Measurements from ENCODE around the gene OSBPL10. TPM values are rescaled to one million over a fixed set of nuclear protein-coding genes. Genes with fewer than 3 reads are reported as not detected.
A peak's percentile ranks its signal among the peaks of the same experiment; 100 is the strongest.

OSBPL10 gene
- total and polyA plus RNA-seq, 5 donors from 2014 or later, result 0.14 to 1.8 (median 0.21) TPM; not detected in 2

DNA sequence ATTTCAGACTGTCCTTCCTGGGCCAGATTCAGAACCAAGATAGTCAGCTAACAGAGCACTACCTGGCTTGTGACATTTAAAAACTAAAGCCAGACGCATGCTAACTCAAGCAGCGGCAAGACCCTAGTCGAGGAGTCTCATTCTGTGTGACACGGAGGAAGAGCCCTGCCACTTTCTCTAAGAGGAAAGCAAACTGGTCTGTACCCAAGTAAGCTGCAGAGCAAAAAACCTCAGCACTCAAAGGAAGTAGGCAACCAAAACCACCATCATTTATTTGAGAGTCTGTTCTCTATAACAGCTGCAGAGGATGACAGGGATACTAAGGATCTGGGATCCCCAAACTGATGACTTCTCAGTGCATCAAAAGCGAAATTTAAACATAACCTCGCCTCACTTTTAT is 152.1 kb downstream of the OSBPL10 start:
- ATAC-seq (ENCODE audit: low read depth in 2 of 2) (peak in 1 of 2 donors; percentile 52), DNase-seq (no peak)
- Mint-ChIP-seq H3K9me3 (peaks cover 0 to 2% (median 0%) of the 10 kb centered on the region in 7 donors), H3K4me1 (peaks cover 0 to 21% (median under 1%) of the 10 kb centered on the region in 4 donors), H3K36me3 (no peaks in the 10 kb centered on the region), H3K27me3 (no peaks in the 10 kb centered on the region), H3K4me3 (peak overlapping the region in 1 of 4 donors; percentile 60), H3K27ac (peak overlapping the region in 1 of 3 donors; percentile 66)
- H3K4me3 ChIP-seq (ENCODE audit: low read depth, low read length), result no peak overlapping the region
- no peaks in the 10 kb centered on the region for H3K9me3 ChIP-seq (ENCODE audit: control insufficient read depth in 2 of 2, low read length in 2 of 2)
- no peaks in the 10 kb centered on the region for H3K36me3 ChIP-seq (ENCODE audit: control insufficient read depth, insufficient read depth, low read length)
- no peaks in the 10 kb centered on the region for H3K4me1 ChIP-seq (ENCODE audit: control insufficient read depth, insufficient read depth, low read length, poor library complexity, severe bottlenecking)
- H3K27ac ChIP-seq (ENCODE audit: insufficient read depth, low read length, poor library complexity, severe bottlenecking), result no peak overlapping the region
- peaks cover 3% of the 10 kb centered on the region for H3K27me3 ChIP-seq (ENCODE audit: control insufficient read depth, insufficient read depth, low read length)

DNA sequence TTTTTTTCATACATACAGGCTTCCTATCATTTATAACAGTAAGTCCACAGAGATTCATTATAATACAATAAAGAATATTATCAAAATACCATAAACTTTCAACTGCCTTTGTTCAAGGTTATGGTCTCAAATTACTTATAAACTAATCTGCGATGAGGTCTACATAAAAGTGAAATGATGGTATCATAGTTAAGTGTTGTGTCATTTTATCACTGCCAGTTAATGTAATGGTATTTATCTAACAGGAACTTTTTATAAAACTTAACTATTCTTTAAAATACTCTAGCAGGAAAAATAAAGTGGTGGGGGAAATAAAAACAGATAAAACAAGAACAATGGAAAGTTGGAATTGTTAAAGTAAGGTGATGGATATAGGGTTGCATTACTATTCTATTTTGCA is 153.1 kb downstream of the OSBPL10 start:
- H3K9me3 Mint-ChIP-seq, result peaks cover 0 to 4% (median 0%) of the 10 kb centered on the region in 7 donors
- Histone ChIP-seq H3K27ac (ENCODE audit: insufficient read depth, low read length, poor library complexity, severe bottlenecking) (no peak overlapping the region), H3K9me3 (ENCODE audit: control insufficient read depth in 2 of 2, low read length in 2 of 2) (no peaks in the 10 kb centered on the region), H3K27me3 (ENCODE audit: control insufficient read depth, insufficient read depth, low read length) (peaks cover 3% of the 10 kb centered on the region), H3K4me1 (ENCODE audit: control insufficient read depth, insufficient read depth, low read length, poor library complexity, severe bottlenecking) (no peaks in the 10 kb centered on the region), H3K36me3 (ENCODE audit: control insufficient read depth, insufficient read depth, low read length) (no peaks in the 10 kb centered on the region), H3K4me3 (ENCODE audit: low read depth, low read length) (no peak overlapping the region)
- H3K36me3 Mint-ChIP-seq, result no peaks in the 10 kb centered on the region
- H3K4me1 Mint-ChIP-seq, result peaks cover 0 to 21% (median under 1%) of the 10 kb centered on the region in 4 donors
- DNase-seq (no peak), ATAC-seq (ENCODE audit: low read depth in 2 of 2) (no peak)
- H3K27ac Mint-ChIP-seq, result no peak overlapping the region
- no peak overlapping the region for H3K4me3 Mint-ChIP-seq
- H3K27me3 Mint-ChIP-seq, result no peaks in the 10 kb centered on the region

- H3K9me3 ChIP-seq (ENCODE audit: control insufficient read depth in 2 of 2, low read length in 2 of 2), result no peaks in the 10 kb centered on the region
- H3K36me3 Mint-ChIP-seq, result no peaks in the 10 kb centered on the region
- no peaks in the 10 kb centered on the region for H3K27me3 ChIP-seq (ENCODE audit: control insufficient read depth, insufficient read depth, low read length)
- no peaks in the 10 kb centered on the region for H3K4me1 ChIP-seq (ENCODE audit: control insufficient read depth, insufficient read depth, low read length, poor library complexity, severe bottlenecking)
- no peak for DNase-seq
- H3K9me3 Mint-ChIP-seq, result peaks cover 0 to 2% (median 0%) of the 10 kb centered on the region in 7 donors
- H3K27ac Mint-ChIP-seq, result no peak overlapping the region
- H3K27me3 Mint-ChIP-seq, result no peaks in the 10 kb centered on the region
- no peak overlapping the region for H3K27ac ChIP-seq (ENCODE audit: insufficient read depth, low read length, poor library complexity, severe bottlenecking)
- no peak for ATAC-seq (ENCODE audit: low read depth in 2 of 2)
- H3K4me1 Mint-ChIP-seq, result peaks cover 0 to 2% (median 0%) of the 10 kb centered on the region in 4 donors
- H3K36me3 ChIP-seq (ENCODE audit: control insufficient read depth, insufficient read depth, low read length), result no peaks in the 10 kb centered on the region
- no peak overlapping the region for H3K4me3 Mint-ChIP-seq
- H3K4me3 ChIP-seq (ENCODE audit: low read depth, low read length), result no peak overlapping the region
Measured at GRCh38 chr3:31823184-31823583, 157.9 kb downstream of the OSBPL10 start.

DNA sequence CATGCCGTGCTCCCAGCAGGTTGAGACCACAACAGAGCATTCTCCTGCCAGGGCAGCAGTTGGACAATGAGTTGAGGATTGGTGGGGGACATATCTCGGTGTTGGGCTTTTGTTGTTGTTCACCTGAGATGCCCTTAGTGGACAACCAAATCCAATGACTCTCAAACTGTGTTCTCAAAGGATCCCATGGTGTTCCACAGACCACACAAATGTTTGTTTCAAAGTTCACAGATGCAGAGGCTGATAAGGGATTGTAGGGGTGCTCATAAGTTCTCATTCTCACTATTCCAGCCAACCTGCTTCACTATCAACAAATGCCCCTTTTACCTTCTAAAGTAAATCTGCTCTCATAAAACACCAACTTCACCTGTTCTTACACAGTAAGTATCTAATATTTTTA is 159.9 kb downstream of the OSBPL10 start:
- H3K4me1 Mint-ChIP-seq, result peaks cover 0 to 14% (median under 1%) of the 10 kb centered on the region in 4 donors
- no peak overlapping the region for H3K4me3 ChIP-seq (ENCODE audit: low read depth, low read length)
- H3K9me3 Mint-ChIP-seq, result peaks cover 0 to 2% (median 0%) of the 10 kb centered on the region in 7 donors
- H3K36me3 ChIP-seq (ENCODE audit: control insufficient read depth, insufficient read depth, low read length), result no peaks in the 10 kb centered on the region
- H3K27ac ChIP-seq (ENCODE audit: insufficient read depth, low read length, poor library complexity, severe bottlenecking), result no peak overlapping the region
- no peak overlapping the region for H3K27ac Mint-ChIP-seq
- no peak overlapping the region for H3K4me3 Mint-ChIP-seq
- H3K27me3 Mint-ChIP-seq, result no peaks in the 10 kb centered on the region
- no peak for ATAC-seq (ENCODE audit: low read depth in 2 of 2)
- no peaks in the 10 kb centered on the region for H3K27me3 ChIP-seq (ENCODE audit: control insufficient read depth, insufficient read depth, low read length)
- no peaks in the 10 kb centered on the region for H3K4me1 ChIP-seq (ENCODE audit: control insufficient read depth, insufficient read depth, low read length, poor library complexity, severe bottlenecking)
- no peak for DNase-seq
- H3K36me3 Mint-ChIP-seq, result no peaks in the 10 kb centered on the region
- no peaks in the 10 kb centered on the region for H3K9me3 ChIP-seq (ENCODE audit: control insufficient read depth in 2 of 2, low read length in 2 of 2)

- H3K4me1 ChIP-seq (ENCODE audit: control insufficient read depth, insufficient read depth, low read length, poor library complexity, severe bottlenecking), result no peaks in the 10 kb centered on the region
- H3K27me3 ChIP-seq (ENCODE audit: control insufficient read depth, insufficient read depth, low read length), result no peaks in the 10 kb centered on the region
- Mint-ChIP-seq H3K27ac (peak overlapping the region in 1 of 3 donors; percentile 5), H3K4me3 (no peak overlapping the region), H3K36me3 (no peaks in the 10 kb centered on the region), H3K4me1 (peaks cover 0 to 29% (median 5%) of the 10 kb centered on the region in 4 donors), H3K27me3 (peaks cover 10% of the 10 kb centered on the region), H3K9me3 (peaks cover 0 to 2% (median 0%) of the 10 kb centered on the region in 7 donors)
- H3K27ac ChIP-seq (ENCODE audit: insufficient read depth, low read length, poor library complexity, severe bottlenecking), result no peak overlapping the region
- H3K9me3 ChIP-seq (ENCODE audit: control insufficient read depth in 2 of 2, low read length in 2 of 2), result no peaks in the 10 kb centered on the region
- H3K4me3 ChIP-seq (ENCODE audit: low read depth, low read length), result no peak overlapping the region
- H3K36me3 ChIP-seq (ENCODE audit: control insufficient read depth, insufficient read depth, low read length), result no peaks in the 10 kb centered on the region
- ATAC-seq (ENCODE audit: low read depth in 2 of 2) (no peak), DNase-seq (no peak)
Measured at GRCh38 chr3:31819441-31819840, 161.6 kb downstream of the OSBPL10 start.

DNA sequence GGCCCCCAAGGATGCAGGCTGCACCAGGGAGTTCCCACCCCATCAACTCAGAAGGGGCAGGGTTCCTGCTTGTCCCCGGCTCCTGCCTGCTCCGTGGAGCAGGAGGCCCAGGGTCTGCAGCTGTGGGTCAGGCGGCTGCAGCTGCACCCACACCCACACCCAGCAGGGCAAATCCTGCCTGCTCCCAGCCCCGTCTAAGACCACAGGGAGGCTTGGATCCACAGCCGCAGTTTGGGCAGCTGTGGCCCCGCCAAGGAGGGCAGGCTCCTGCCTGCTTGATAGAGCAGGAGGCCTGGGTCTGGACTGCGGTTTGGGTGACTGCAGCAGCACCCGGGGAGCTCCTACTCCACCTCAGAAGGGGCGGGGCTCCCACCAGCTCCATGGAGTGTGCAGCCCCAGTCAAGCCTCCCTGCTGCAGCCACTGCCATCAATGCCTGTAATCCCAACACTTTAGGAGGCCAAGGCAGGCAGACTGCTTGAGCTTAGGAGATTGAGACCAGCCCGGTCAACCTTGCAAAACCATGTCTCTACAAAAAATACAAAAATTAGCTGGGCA is 163.6 kb downstream of the OSBPL10 start:
- no peaks in the 10 kb centered on the region for H3K36me3 ChIP-seq (ENCODE audit: control insufficient read depth, insufficient read depth, low read length)
- peaks cover 10% of the 10 kb centered on the region for H3K27me3 Mint-ChIP-seq
- DNase-seq (no peak), ATAC-seq (ENCODE audit: low read depth in 2 of 2) (no peak)
- H3K4me3 ChIP-seq (ENCODE audit: low read depth, low read length), result no peak overlapping the region
- no peak overlapping the region for H3K27ac ChIP-seq (ENCODE audit: insufficient read depth, low read length, poor library complexity, severe bottlenecking)
- no peak overlapping the region for H3K27ac Mint-ChIP-seq
- H3K27me3 ChIP-seq (ENCODE audit: control insufficient read depth, insufficient read depth, low read length), result no peaks in the 10 kb centered on the region
- no peaks in the 10 kb centered on the region for H3K4me1 ChIP-seq (ENCODE audit: control insufficient read depth, insufficient read depth, low read length, poor library complexity, severe bottlenecking)
- H3K4me3 Mint-ChIP-seq, result no peak overlapping the region
- H3K36me3 Mint-ChIP-seq, result no peaks in the 10 kb centered on the region
- no peaks in the 10 kb centered on the region for H3K9me3 ChIP-seq (ENCODE audit: control insufficient read depth in 2 of 2, low read length in 2 of 2)
- peaks cover 0 to 34% (median 5%) of the 10 kb centered on the region in 4 donors for H3K4me1 Mint-ChIP-seq
- H3K9me3 Mint-ChIP-seq, result peaks cover 0 to 2% (median 0%) of the 10 kb centered on the region in 7 donors

GRCh38 chr3:31815631-31816440 is 165.2 kb downstream of the OSBPL10 start:
- no peaks in the 10 kb centered on the region for H3K27me3 ChIP-seq (ENCODE audit: control insufficient read depth, insufficient read depth, low read length)
- Mint-ChIP-seq H3K9me3 (peaks cover 0 to 2% (median 0%) of the 10 kb centered on the region in 7 donors), H3K27ac (peak overlapping the region; percentile 45 to 89 (median 74)), H3K4me3 (peak overlapping the region in 2 of 4 donors; percentile 20 to 68), H3K27me3 (peaks cover 10% of the 10 kb centered on the region), H3K4me1 (peaks cover 0 to 37% (median 5%) of the 10 kb centered on the region in 4 donors), H3K36me3 (no peaks in the 10 kb centered on the region)
- no peak overlapping the region for H3K27ac ChIP-seq (ENCODE audit: insufficient read depth, low read length, poor library complexity, severe bottlenecking)
- H3K36me3 ChIP-seq (ENCODE audit: control insufficient read depth, insufficient read depth, low read length), result no peaks in the 10 kb centered on the region
- no peaks in the 10 kb centered on the region for H3K9me3 ChIP-seq (ENCODE audit: control insufficient read depth in 2 of 2, low read length in 2 of 2)
- no peak overlapping the region for H3K4me3 ChIP-seq (ENCODE audit: low read depth, low read length)
- DNase-seq (peak in 2 of 3 donors; percentile 18 to 24), ATAC-seq (ENCODE audit: low read depth in 2 of 2) (peak; percentile 61 to 63)
- no peaks in the 10 kb centered on the region for H3K4me1 ChIP-seq (ENCODE audit: control insufficient read depth, insufficient read depth, low read length, poor library complexity, severe bottlenecking)

All from CD4-positive, CD25-positive, alpha-beta regulatory T cell (primary cell).